GM18520 (cell line): Measurements from ENCODE around the gene CLINT1.
"Not testable (repeated sequence)": the region's sequence is repeated elsewhere in the genome, so short reads cannot be mapped to it uniquely, and the experiment has no call there.

ENCODE experiments used
- ATAC-seq: cut with Tn5 transposase; IDR thresholded peaks from one replicate; pipeline ENCODE4 v1.9.1; 2021; ENCODE audit not compliant: unreplicated experiment

The CLINT1 gene

DNA sequence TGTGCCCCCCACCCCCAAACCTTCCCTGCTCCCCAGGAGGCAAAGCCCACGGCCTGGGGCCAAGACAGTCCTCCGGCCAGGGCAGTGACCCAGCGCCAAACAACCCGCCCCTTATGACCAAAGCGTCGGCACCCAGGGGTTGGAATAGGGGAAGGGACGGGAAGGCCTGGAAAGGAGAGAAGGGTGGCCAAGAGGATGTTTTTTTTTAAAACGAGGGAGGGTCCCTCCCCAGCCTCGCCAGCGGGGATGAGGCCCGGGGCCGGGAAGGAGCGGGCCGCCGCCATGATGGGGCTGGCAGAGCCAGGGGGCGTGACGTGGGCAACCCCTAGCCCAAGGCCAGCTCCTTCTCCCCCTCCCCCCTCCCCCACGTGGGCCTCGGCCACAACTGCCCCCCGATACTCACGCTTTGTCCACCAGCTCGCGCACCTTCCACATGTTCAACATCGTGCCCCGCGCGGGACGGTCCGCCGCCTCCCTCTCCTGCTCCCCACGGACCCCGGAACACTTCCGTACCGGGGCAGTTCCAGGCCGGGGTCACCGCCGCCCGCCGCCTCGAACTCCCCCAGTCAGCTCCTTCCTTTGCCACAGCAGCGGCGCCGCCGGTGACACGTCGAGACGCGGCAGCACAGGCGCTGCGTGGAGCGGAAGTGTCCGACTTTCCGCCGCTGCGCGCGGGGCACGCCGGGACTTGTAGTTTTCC is at the start of gene CLINT1:
Gene CLINT1, minus strand, starts transcription at position 619 of the 700 bp plus-strand sequence. Its CDS starts 175 bp downstream, at position 444.
- peak; percentile 43 for ATAC-seq

DNA sequence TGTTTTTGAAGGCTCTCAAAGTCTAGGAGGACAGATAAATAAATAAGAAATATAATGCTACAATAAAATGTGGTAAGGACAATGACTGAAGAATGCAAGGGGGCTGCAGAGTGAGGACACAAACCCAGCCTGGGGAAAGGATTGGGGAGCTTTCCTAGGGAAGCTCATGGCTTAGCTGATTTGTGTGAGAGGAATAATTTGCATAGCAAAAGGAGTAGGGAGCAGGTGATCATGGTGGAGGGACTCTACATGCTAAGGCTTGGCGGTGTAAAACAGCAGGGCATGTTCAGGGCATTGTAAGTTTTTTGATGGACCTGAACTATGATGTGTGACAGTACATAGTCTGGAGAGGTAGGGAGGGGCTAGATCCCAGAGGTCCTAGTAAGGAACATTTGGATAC is 49.5 kb upstream of the CLINT1 start:
- ATAC-seq, result no peak

- no peak for ATAC-seq
Measured at GRCh38 chr5:157907479-157907878, 48.5 kb upstream of the CLINT1 start.

GRCh38 chr5:157903117-157903450 is 44.1 kb upstream of the CLINT1 start:
- no peak for ATAC-seq

GRCh38 chr5:157902449-157903116 is 43.6 kb upstream of the CLINT1 start:
- ATAC-seq, result no peak

GRCh38 chr5:157900644-157901043 is 41.7 kb upstream of the CLINT1 start:
- ATAC-seq, result no peak

- no peak for ATAC-seq
Measured at GRCh38 chr5:157893611-157894010, 34.7 kb upstream of the CLINT1 start.

DNA sequence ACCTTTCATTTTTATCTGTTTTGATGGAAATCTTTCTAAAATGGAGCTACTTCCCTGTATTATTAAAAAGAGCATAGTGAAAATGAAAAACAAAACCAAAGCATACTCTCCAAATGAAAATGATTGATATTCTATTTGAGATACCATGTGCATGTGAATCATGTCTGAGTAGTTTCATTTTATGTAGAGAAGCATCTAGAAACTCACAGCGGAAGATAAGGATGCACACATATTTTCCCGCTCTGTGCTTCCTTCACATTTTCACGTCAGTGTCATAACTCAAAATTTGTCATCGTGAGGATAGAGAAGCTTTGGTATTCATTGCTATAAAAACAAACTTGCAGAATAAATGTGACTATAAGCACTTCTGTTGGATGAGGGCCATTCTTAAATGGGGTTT is 34.0 kb upstream of the CLINT1 start:
- ATAC-seq, result no peak

DNA sequence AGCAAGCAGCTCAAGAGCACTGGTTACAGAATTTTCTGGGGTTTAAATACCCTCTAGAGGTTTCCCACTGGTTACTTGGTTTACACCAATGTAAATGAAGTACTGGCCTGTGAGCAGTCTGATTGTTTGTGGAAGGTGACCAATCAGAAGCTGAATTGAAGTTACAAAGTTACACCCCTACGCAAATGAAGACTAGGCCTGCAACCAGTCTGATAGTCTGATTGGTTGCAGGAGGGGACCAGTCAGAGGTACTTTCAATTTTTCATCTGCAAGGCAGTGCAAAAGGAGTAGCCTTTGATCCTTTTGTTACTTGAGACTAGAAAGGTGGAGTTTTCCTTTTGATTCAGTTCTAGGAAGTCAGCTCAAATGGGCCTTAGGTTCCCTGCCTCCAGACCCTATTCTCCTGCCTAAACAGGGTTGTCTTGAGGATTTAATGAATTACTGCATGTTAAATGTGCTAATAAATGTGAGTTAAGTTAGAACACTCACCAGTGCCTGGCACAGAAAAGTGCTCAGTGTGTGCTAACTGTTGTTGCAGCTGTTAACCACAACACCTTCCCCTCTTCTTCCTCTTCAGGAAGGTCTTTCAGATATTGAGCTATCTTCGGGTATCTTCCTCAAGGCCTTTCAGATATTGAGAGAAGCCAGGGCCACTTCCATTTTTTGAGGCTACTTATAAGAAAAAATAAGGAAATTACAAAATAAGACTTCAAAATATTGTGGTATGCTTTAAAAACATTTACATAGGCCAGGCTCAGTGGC is 32.1 kb upstream of the CLINT1 start:
- ATAC-seq, result no peak

GRCh38 chr5:157888814-157889532 is 30.0 kb upstream of the CLINT1 start:
- no peak for ATAC-seq

DNA sequence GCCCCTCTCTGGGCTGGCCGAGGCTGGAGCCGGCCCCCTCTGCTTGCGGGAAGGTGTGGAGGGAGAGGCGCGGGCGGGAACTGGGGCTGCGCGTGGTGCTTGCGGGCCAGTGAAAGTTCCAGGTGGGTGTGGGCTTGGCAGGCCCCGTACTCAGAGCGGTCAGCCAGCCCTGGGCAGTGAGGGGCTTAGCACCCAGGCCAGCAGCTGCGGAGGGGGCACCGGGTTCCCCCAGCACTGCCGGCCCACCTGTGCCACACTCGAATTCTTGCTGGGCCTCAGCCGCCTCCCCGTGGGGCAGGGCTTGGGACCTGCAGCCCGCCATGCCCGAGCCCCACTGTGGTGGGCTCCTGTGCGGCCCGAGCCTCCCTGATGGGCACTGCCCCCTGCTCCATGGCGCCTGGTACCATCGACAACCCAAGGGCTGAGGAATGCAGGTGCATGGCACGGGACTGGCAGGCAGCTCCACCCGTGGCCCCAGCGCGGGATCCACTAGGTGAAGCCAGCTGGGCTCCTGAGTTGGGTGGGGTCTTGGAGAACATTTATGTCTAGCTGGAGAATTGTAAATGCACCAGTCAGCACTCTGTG is 27.9 kb upstream of the CLINT1 start:
- ATAC-seq, result no peak

- ATAC-seq, result not testable (repeated sequence)
Measured at GRCh38 chr5:157885051-157885450, 26.1 kb upstream of the CLINT1 start.

DNA sequence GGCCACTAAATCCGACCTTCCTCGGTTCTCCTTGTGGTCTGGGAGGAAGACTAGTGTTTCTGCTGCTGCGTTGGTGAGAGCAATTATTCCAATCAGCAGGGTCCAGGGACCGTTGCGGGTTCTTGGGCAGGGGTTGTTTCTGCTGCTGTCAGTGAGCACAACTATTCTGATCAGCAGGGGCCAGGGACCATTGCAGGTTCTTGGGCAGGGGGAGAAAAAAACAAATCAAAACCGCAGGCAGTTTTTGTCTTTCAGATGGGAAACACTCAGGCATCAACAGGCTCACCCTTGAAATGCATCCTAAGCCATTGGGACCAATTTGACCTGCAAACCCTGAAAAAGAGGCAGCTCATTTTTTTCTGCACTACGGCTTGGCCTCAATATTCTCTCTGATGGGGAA is 22.6 kb upstream of the CLINT1 start:
- not testable (repeated sequence) for ATAC-seq

- ATAC-seq, result no peak
Measured at GRCh38 chr5:157877821-157878220, 18.9 kb upstream of the CLINT1 start.

DNA sequence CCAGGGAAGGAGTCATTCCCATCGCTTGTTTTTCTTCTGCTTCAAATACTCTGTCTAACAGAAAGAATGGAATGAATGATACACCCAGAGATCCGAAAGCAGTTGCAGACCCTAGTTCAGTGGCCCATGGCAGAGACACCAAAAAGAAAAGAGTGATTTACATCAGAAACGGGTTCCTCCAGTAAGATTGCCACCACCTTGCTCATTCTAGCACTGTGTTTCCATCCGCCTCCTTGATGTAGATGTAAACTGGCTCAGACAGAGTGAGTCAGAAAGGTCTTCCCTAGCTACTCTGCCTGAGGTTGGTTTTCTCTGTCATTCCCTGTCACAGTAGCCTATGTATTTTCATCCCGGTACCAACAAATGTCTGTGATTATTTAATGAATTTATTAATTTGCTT is 15.9 kb upstream of the CLINT1 start:
- no peak for ATAC-seq

DNA sequence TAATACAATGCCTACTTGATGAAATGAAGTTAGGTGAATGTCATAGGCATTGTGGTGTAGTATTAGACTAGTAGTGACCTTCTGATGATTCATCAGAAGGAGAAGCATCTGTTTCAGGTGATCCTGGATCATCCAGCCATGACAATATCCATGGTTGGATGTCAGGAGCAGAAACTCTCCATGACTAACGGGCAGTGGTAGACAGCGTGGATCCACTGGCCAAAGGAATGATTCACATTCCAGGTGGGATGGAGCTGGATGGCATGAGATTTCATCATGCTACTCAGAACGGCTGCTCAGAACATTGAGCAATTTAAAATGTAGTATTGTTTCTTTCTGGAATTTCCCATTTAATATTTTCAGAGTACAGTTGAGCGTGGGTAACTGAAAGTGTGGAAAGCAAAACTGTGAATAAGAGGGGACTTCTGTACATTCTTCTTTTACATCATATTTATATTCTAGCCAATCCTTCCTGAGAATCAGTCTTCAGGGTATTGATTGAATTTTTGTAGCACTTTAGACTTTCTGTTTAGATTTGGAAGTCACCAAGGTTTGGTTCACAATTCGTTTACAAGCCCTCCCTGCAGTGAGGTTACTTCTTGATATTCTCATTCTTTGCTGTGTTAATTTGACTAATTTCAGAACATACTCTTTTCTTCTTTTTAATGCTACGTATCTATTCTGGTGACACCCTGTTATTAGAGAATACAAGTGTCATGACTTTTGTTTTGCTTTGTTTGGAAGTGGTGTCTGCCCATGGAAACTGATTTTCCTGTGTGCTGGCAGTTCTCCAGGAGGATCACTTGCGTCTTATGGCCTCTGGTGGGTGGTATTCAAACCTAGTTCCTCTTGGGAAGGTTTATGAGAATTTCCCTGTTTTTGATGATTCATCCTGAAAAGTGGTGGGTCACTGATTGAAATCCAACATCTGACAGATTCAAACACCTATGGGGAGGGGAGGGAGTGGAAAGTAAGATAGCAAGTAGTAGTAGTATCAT is 12.2 kb upstream of the CLINT1 start:
- ATAC-seq, result no peak

DNA sequence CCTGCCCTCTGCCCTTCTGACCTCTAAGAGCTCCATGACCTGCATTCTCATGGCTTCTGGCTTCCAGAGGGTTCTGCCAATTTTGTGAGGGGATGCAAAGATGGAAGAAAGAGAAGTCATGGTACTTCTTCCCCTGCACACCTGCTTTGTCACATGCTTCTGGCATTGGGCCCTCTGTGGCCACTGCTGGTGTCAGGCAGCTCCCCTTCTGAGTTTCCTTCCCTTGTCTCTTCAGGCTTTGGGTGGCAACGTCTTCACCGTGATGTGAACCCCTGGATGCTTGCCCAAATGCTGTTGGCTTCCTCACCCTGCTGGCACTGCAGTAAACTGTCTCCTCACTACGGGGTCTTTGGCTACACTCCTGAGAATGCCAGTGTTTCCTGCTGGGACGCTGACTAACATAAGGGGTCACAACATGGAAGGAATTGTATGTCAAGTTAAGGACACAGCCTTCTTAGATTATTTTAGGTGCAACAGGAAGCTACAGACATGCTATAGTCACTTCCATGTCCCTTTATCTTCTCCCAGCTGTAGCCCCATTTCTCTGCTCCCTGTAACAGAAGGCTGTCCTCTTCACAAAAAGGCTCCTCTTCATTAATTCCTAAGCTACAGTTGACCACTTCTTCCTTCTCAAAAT is 8.9 kb upstream of the CLINT1 start:
- ATAC-seq, result no peak

DNA sequence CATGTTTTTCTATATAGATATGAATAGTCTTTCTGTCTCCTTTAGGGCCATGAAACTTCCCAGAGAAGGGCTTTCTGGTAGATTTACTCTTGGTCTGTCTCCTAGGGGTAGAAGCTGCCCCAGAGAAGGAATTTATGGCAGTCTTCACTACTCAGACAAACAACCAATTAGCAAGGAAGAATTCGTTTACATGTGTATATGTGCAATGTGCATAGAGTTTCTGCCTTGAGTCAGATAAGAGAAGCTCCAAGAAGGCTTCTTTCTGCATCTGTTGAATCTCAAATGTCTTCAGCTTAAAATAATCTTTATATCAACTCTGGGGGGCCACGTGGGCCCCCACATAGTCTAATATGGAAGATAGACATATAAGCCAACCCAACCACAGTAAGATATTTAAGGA is 7.6 kb upstream of the CLINT1 start:
- ATAC-seq, result no peak

- ATAC-seq, result no peak
Measured at GRCh38 chr5:157865781-157866180, 6.8 kb upstream of the CLINT1 start.
